H1 (cell line): ENCODE results near the gene POLR1D. TPM values are rescaled to one million over a fixed set of nuclear protein-coding genes. Genes with fewer than 3 reads are reported as not detected.

Experiments used
- BCL11A ChIP-seq, 2 experiments: IDR thresholded peaks; one replicate each; pipeline ENCODE4 v1.6.1; 2011; ENCODE audit warnings: low read depth in 2 of 2, low read length in 2 of 2, mild to moderate bottlenecking in 2 of 2
- BRCA1 ChIP-seq: IDR thresholded peaks from 2 replicates; pipeline ENCODE4 v1.6.1; 2012; ENCODE audit warnings: low read depth, low read length, improper control_type of control experiment
- CBX8 ChIP-seq: fragments of 300-800, 300-1000 bp; sonication (generic); IDR thresholded peaks from 2 replicates; pipeline ENCODE4 v1.7.1; 2016; ENCODE audit warnings: low read depth, low read length, borderline replicate concordance
- CEBPB ChIP-seq: IDR thresholded peaks from 2 replicates; pipeline ENCODE4 v1.6.1; 2012; ENCODE audit warnings: low read depth, low read length
- CHD1 ChIP-seq: IDR thresholded peaks from 2 replicates; pipeline ENCODE4 v1.6.1; 2012; ENCODE audit warnings: low read depth, low read length, improper control_type of control experiment
- CHD2 ChIP-seq: IDR thresholded peaks from 2 replicates; pipeline ENCODE4 v1.6.1; 2012; ENCODE audit warnings: low read length, improper control_type of control experiment
- CREB1 ChIP-seq: IDR thresholded peaks from 2 replicates; pipeline ENCODE4 v1.6.1; 2012; ENCODE audit warnings: inconsistent platforms
- CTBP2 ChIP-seq: IDR thresholded peaks from 2 replicates; pipeline ENCODE4 v1.7.0; 2011; ENCODE audit warnings: borderline replicate concordance, mild to moderate bottlenecking, moderate library complexity, mixed read lengths, low read length; ENCODE audit not compliant: insufficient read depth, insufficient read length
- EGR1 ChIP-seq: IDR thresholded peaks from 2 replicates; pipeline ENCODE4 v1.6.1; 2011; ENCODE audit warnings: low read depth, low read length, borderline replicate concordance
- EZH2 ChIP-seq: fragments of 200-600 bp; sonication (generic); IDR thresholded peaks from 2 replicates; pipeline ENCODE4 v1.7.1; 2012; ENCODE audit warnings: low read depth, mild to moderate bottlenecking, moderate library complexity, low read length, inconsistent platforms; ENCODE audit not compliant: severe bottlenecking
- HDAC2 ChIP-seq, 2 experiments: fragments of 300-600 bp in 1 of 2; sonication (generic) in 1 of 2; IDR thresholded peaks; 2 replicates each; pipeline ENCODE4 v1.6.1; 2011 to 2012; ENCODE audit warnings: low read depth in 2 of 2, low read length in 2 of 2, mild to moderate bottlenecking in 2 of 2, moderate library complexity in 2 of 2, borderline replicate concordance in 1 of 2, inconsistent platforms in 1 of 2
- KDM4A ChIP-seq: IDR thresholded peaks from one replicate; pipeline ENCODE4 v1.7.1; 2012; ENCODE audit warnings: low read depth, mild to moderate bottlenecking, moderate library complexity, low read length, inconsistent platforms; ENCODE audit not compliant: severe bottlenecking
- MAFK ChIP-seq: IDR thresholded peaks from 2 replicates; pipeline ENCODE4 v1.6.1; 2012; ENCODE audit warnings: low read depth, mild to moderate bottlenecking, improper control_type of control experiment, low read length
- MAX ChIP-seq: IDR thresholded peaks from 2 replicates; pipeline ENCODE4 v1.6.1; 2012; ENCODE audit warnings: inconsistent platforms
- NANOG ChIP-seq: IDR thresholded peaks from 2 replicates; pipeline ENCODE4 v1.6.1; 2011; ENCODE audit warnings: low read length, low read depth, mild to moderate bottlenecking, inconsistent platforms; ENCODE audit not compliant: insufficient read depth, poor library complexity, severe bottlenecking
- NRF1 ChIP-seq: IDR thresholded peaks from 2 replicates; pipeline ENCODE4 v1.6.1; 2011; ENCODE audit warnings: mild to moderate bottlenecking, low read depth, low read length, improper control_type of control experiment
- POLR2AphosphoS5 ChIP-seq: IDR thresholded peaks from 2 replicates; pipeline ENCODE4 v1.6.1; 2011; ENCODE audit warnings: low read depth, low read length
- POU5F1 ChIP-seq: IDR thresholded peaks from 2 replicates; pipeline ENCODE4 v1.6.1; 2011; ENCODE audit warnings: low read depth, mild to moderate bottlenecking, low read length, moderate library complexity
- RBBP5 ChIP-seq: IDR thresholded peaks from 2 replicates; pipeline ENCODE4 v1.7.1; 2012; ENCODE audit warnings: low read depth, mild to moderate bottlenecking, inconsistent platforms, low read length, moderate library complexity, borderline replicate concordance
- SIRT6 ChIP-seq: IDR thresholded peaks from one replicate; pipeline ENCODE4 v1.7.1; 2012; ENCODE audit warnings: low read length, inconsistent platforms
- SP2 ChIP-seq: IDR thresholded peaks from 2 replicates; pipeline ENCODE4 v1.6.1; 2012; ENCODE audit warnings: mild to moderate bottlenecking, low read length, inconsistent platforms
- TAF1 ChIP-seq: IDR thresholded peaks from 2 replicates; pipeline ENCODE4 v1.6.1; 2011; ENCODE audit warnings: mild to moderate bottlenecking, low read depth, low read length
- TAF7 ChIP-seq: optimal IDR thresholded peaks from 2 replicates; pipeline ENCODE3; 2011; ENCODE audit warnings: low read depth, mild to moderate bottlenecking, inconsistent platforms, low read length, moderate library complexity, borderline replicate concordance
- TCF12 ChIP-seq: IDR thresholded peaks from 2 replicates; pipeline ENCODE4 v1.6.1; 2011; ENCODE audit warnings: low read depth, mild to moderate bottlenecking, low read length
- TEAD4 ChIP-seq: IDR thresholded peaks from 2 replicates; pipeline ENCODE4 v1.6.1; 2012; ENCODE audit warnings: low read depth, low read length, inconsistent platforms, mixed read lengths
- ZNF274 ChIP-seq: IDR thresholded peaks from 2 replicates; pipeline ENCODE4 v1.7.0; 2012; ENCODE audit warnings: low read length, borderline replicate concordance; ENCODE audit errors: extremely low read depth
- polyA plus RNA-seq, 7 experiments: library from polyadenylated mRNA; depleted of rRNA in 3 of 7; stranded (reverse) in 5 of 7; unstranded in 2 of 7; fragments of >200 nt in 5 of 7; fragments of 200-250 nt in 2 of 7; gene quantifications; 1 replicate in 5 of 7; 2 replicates in 1 of 7; 4 replicates in 1 of 7; pipeline versions ENCODE4 v1.2.1 to v1.2.3, GENCODE V29; 2011 to 2013; ENCODE audit warnings: missing spikeins in 2 of 7, mixed read lengths in 2 of 7
- total RNA-seq: library from RNA; stranded (reverse); fragmentation: NEBNext Ultra II Directional; extraction: Animal tissue kit (Norgen Biotek cat#: 25700); gene quantifications from 2 replicates; pipeline ENCODE4 v1.2.1, GENCODE V29; 2021

Gene POLR1D
- total and polyA plus RNA-seq, 2 of the 8 experiments (the other 6 are each of a cell fraction or from before 2014, with no cell fraction given): 226 to 232 TPM

GRCh38 chr13:27621366-27622101 lies at the start of gene POLR1D (continued):
- TF ChIP-seq MAX: peak; percentile 48
- no peak for TF ChIP-seq NANOG
- peak; percentile 27; the same call in 1 of the 2 replicates for TF ChIP-seq RBBP5
- peak; percentile 56; the same call in 1 of the 2 replicates for TF ChIP-seq TAF1
- TF ChIP-seq MAFK: no peak
- no peak for TF ChIP-seq NRF1
- TF ChIP-seq SIRT6: no peak
- TF ChIP-seq HDAC2 (IDR thresholded peaks at IDR 0.05; ENCODE audit: borderline replicate concordance in 1 of 2, low read depth in 2 of 2, low read length in 2 of 2): peak in 1 of 2 experiments; percentile 76; a peak in 2 of 4 replicates
- no peak for TF ChIP-seq TEAD4
- TF ChIP-seq CBX8: no peak
- peak; percentile 77 for TF ChIP-seq POLR2AphosphoS5
- TF ChIP-seq TAF7: peak; percentile 50
- TF ChIP-seq CHD1: no peak
- no peak for TF ChIP-seq CTBP2
- TF ChIP-seq EZH2: no peak
- no peak for TF ChIP-seq ZNF274
- no peak for TF ChIP-seq TCF12
- no peak; the same call in 1 of the 2 replicates for TF ChIP-seq CHD2
- TF ChIP-seq POU5F1: no peak
- TF ChIP-seq SP2: no peak
- TF ChIP-seq BCL11A (IDR thresholded peaks at IDR 0.05; ENCODE audit: low read depth in 2 of 2, low read length in 2 of 2): no peak
- TF ChIP-seq KDM4A: peak; percentile 79
- no peak for TF ChIP-seq BRCA1
- TF ChIP-seq EGR1: no peak
- no peak for TF ChIP-seq CREB1
- no peak for TF ChIP-seq CEBPB
